NCI-H2081 (cell line): ENCODE data around the gene SPATA13.

Experiments used
- DNase-seq, 2 experiments: peaks; one replicate each; lab custom pipeline; 2025; lab: John Stamatoyannopoulos, UW

The SPATA13 gene

GRCh38 chr13:24167666-24168391 lies 7.3 kb downstream of the SPATA13 start:
- DNase-seq = no peak

GRCh38 chr13:24168392-24168750 lies 7.9 kb downstream of the SPATA13 start:
- no peak for DNase-seq

- DNase-seq = no peak
Observed at GRCh38 chr13:24168979-24169378, 8.5 kb downstream of the SPATA13 start.

- no peak for DNase-seq
Observed at GRCh38 chr13:24172071-24172470, 11.6 kb downstream of the SPATA13 start.

- DNase-seq = no peak
Observed at GRCh38 chr13:24173795-24174194, 13.3 kb downstream of the SPATA13 start.

GRCh38 chr13:24175847-24176246 lies 15.3 kb downstream of the SPATA13 start:
- no peak for DNase-seq

GRCh38 chr13:24176351-24177101 lies 16.0 kb downstream of the SPATA13 start:
- DNase-seq = peak in 1 of 2 experiments; percentile 37

- DNase-seq = no peak
Observed at GRCh38 chr13:24178847-24179485, 18.4 kb downstream of the SPATA13 start.

- no peak for DNase-seq
Observed at GRCh38 chr13:24179486-24179850, 18.9 kb downstream of the SPATA13 start.

GRCh38 chr13:24180750-24181377 lies 20.3 kb downstream of the SPATA13 start:
- no peak for DNase-seq

GRCh38 chr13:24181991-24182702 lies 21.6 kb downstream of the SPATA13 start:
- DNase-seq = no peak

GRCh38 chr13:24182703-24183081 lies 22.2 kb downstream of the SPATA13 start:
- no peak for DNase-seq

- no peak for DNase-seq
Observed at GRCh38 chr13:24183741-24184182, 23.2 kb downstream of the SPATA13 start.

GRCh38 chr13:24184265-24184841 lies 23.8 kb downstream of the SPATA13 start:
- DNase-seq = no peak

- no peak for DNase-seq
Observed at GRCh38 chr13:24184882-24185281, 24.4 kb downstream of the SPATA13 start.

GRCh38 chr13:24185591-24186232 lies 25.2 kb downstream of the SPATA13 start:
- DNase-seq = no peak

- DNase-seq = no peak
Observed at GRCh38 chr13:24187185-24187584, 26.7 kb downstream of the SPATA13 start.

- DNase-seq = no peak
Observed at GRCh38 chr13:24192057-24192810, 31.7 kb downstream of the SPATA13 start.

- DNase-seq = no peak
Observed at GRCh38 chr13:24192811-24193162, 32.3 kb downstream of the SPATA13 start.

GRCh38 chr13:24194447-24194846 lies 33.9 kb downstream of the SPATA13 start:
- no peak for DNase-seq
